Hepatocyte (in vitro differentiated cells): ENCODE data around the gene CFAP65.

Source experiments
- CTCF ChIP-seq: fragments of 200-600 bp; sonication (generic); IDR thresholded peaks from 2 replicates; pipeline ENCODE4 v1.5.1; 2016; ENCODE audit warnings: antibody characterized with exemption, mild to moderate bottlenecking; ENCODE audit not compliant: poor library complexity
- EZH2 ChIP-seq: fragments of 200-600 bp; sonication (generic); IDR thresholded peaks from 2 replicates; pipeline ENCODE4 v1.6.1; 2016; ENCODE audit warnings: antibody characterized with exemption, mild to moderate bottlenecking, borderline replicate concordance
- EZH2phosphoT487 ChIP-seq: fragments of 200-600 bp; sonication (generic); IDR thresholded peaks from one replicate; pipeline ENCODE4 v1.6.1; 2018; ENCODE audit warnings: antibody characterized with exemption, mild to moderate bottlenecking, low read depth, moderate library complexity; ENCODE audit not compliant: unreplicated experiment, severe bottlenecking

GRCh38 chr2:219022041-219022440 is 19.3 kb downstream of the CFAP65 start:
- TF ChIP-seq CTCF (no peak), EZH2phosphoT487 (no peak), EZH2 (no peak)
